ENCODE results near the gene YBX3. TPM values are rescaled to one million over a fixed set of nuclear protein-coding genes. Genes with fewer than 3 reads are reported as not detected.

The YBX3 gene
- total RNA-seq, 1 donor, result 142 TPM

- peak in 2 of 3 donors; percentile 50 to 66 for DNase-seq (ENCODE audit: low read depth in 2 of 3, low spot score in 2 of 3)
Observed at GRCh38 chr12:10722502-10722904, 620 bp downstream of the YBX3 start.

- DNase-seq (ENCODE audit: low read depth in 2 of 3, low spot score in 2 of 3), result peak; percentile 30 to 98 (median 95)
Observed at GRCh38 chr12:10721651-10722501, 1.2 kb downstream of the YBX3 start.

- DNase-seq (ENCODE audit: low read depth in 2 of 3, low spot score in 2 of 3), result no peak
Observed at GRCh38 chr12:10720974-10721650, 2.0 kb downstream of the YBX3 start.

- no peak for DNase-seq (ENCODE audit: low read depth in 2 of 3, low spot score in 2 of 3)
Observed at GRCh38 chr12:10719482-10719881, 3.6 kb downstream of the YBX3 start.

GRCh38 chr12:10718279-10718821 lies 4.8 kb downstream of the YBX3 start:
- no peak for DNase-seq (ENCODE audit: low read depth in 2 of 3, low spot score in 2 of 3)

GRCh38 chr12:10717410-10717809 lies 5.7 kb downstream of the YBX3 start:
- no peak for DNase-seq (ENCODE audit: low read depth in 2 of 3, low spot score in 2 of 3)

- DNase-seq (ENCODE audit: low read depth in 2 of 3, low spot score in 2 of 3), result no peak
Observed at GRCh38 chr12:10716704-10717315, 6.3 kb downstream of the YBX3 start.

GRCh38 chr12:10716277-10716676 lies 6.8 kb downstream of the YBX3 start:
- DNase-seq (ENCODE audit: low read depth in 2 of 3, low spot score in 2 of 3), result no peak

GRCh38 chr12:10715491-10715890 lies 7.6 kb downstream of the YBX3 start:
- DNase-seq (ENCODE audit: low read depth in 2 of 3, low spot score in 2 of 3), result no peak

- no peak for DNase-seq (ENCODE audit: low read depth in 2 of 3, low spot score in 2 of 3)
Observed at GRCh38 chr12:10709808-10710207, 13.3 kb downstream of the YBX3 start.

- DNase-seq (ENCODE audit: low read depth in 2 of 3, low spot score in 2 of 3), result no peak
Observed at GRCh38 chr12:10708862-10709261, 14.3 kb downstream of the YBX3 start.

GRCh38 chr12:10705655-10706054 lies 17.5 kb downstream of the YBX3 start:
- DNase-seq (ENCODE audit: low read depth in 2 of 3, low spot score in 2 of 3), result no peak

- DNase-seq (ENCODE audit: low read depth in 2 of 3, low spot score in 2 of 3), result no peak
Observed at GRCh38 chr12:10701843-10702242, 21.3 kb downstream of the YBX3 start.

- DNase-seq (ENCODE audit: low read depth in 2 of 3, low spot score in 2 of 3), result no peak
Observed at GRCh38 chr12:10701131-10701681, 21.9 kb downstream of the YBX3 start.

- no peak for DNase-seq (ENCODE audit: low read depth in 2 of 3, low spot score in 2 of 3)
Observed at GRCh38 chr12:10700581-10700980, 22.5 kb downstream of the YBX3 start.

GRCh38 chr12:10697862-10698261 lies 25.3 kb downstream of the YBX3 start:
- DNase-seq (ENCODE audit: low read depth in 2 of 3, low spot score in 2 of 3), result no peak

- no peak for DNase-seq (ENCODE audit: low read depth in 2 of 3, low spot score in 2 of 3)
Observed at GRCh38 chr12:10697156-10697555, 26.0 kb downstream of the YBX3 start.

GRCh38 chr12:10690906-10691305 lies 32.2 kb downstream of the YBX3 start:
- DNase-seq (ENCODE audit: low read depth in 2 of 3, low spot score in 2 of 3), result no peak

GRCh38 chr12:10689146-10689545 lies 34.0 kb downstream of the YBX3 start:
- DNase-seq (ENCODE audit: low read depth in 2 of 3, low spot score in 2 of 3), result no peak

GRCh38 chr12:10688042-10688441 lies 35.1 kb downstream of the YBX3 start:
- DNase-seq (ENCODE audit: low read depth in 2 of 3, low spot score in 2 of 3), result no peak

All from hematopoietic multipotent progenitor cell (in vitro differentiated cells).